T1000 (cell line): Measurements from ENCODE around the gene ARID4B.
"Not testable (repeated sequence)": the region's sequence is repeated elsewhere in the genome, so short reads cannot be mapped to it uniquely, and the experiment has no call there.

Experiments used
- DNase-seq: peaks from one replicate; lab custom pipeline; 2025; ENCODE audit warnings: mixed read lengths; lab: John Stamatoyannopoulos, UW

ARID4B gene

DNA sequence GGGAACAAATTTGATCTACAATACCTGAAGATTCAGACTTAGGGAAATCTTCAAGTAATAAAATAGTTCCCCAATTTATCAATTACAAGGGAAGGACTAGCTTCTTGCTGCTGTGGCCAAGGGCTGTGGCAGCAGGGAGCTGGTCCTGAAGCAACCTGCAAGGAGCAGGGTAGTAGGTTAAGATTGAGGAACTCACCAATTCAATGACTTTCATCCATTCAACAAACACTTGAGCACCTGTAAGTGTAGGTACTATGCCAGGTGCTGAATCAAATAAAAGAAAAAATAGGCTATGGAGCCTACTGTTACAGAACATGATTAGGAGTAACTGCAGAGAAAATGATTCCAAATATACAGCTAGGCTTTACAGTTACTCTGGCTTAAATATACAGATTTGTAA lies 102.7 kb downstream of the ARID4B start:
- no peak for DNase-seq

DNA sequence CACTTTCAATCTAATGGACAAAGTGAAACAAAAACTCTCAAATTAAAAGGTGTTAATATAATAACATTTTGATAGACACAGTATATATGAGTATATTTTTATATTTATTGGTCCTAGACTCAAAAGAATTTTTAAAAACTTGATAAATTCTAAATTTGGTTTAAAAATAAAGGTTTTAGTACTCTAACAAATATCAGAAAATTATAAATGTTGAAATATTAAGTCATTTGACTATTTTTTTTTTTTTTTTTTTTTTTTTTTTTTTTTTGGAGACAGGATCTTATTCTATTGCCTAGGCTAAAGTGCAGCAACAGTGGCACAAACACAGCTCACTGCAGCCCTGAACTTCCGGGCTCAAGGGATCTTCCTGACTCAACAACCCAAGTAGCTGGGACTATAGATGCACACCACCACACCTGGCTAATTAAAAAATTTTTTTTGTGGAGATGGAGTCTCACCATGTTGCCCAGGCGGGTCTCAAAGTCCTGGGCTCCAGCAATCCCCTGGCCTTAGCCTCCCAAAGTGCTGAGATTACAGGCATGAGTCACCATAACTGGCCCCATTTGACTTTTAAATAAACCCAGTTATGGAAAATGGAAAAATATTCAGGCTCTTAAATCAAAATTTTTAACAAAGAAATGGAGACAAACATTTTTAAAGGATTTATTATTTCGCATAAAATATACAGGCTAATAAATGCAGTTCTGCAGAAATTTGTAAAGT lies 106.2 kb downstream of the ARID4B start:
- DNase-seq: no peak

DNA sequence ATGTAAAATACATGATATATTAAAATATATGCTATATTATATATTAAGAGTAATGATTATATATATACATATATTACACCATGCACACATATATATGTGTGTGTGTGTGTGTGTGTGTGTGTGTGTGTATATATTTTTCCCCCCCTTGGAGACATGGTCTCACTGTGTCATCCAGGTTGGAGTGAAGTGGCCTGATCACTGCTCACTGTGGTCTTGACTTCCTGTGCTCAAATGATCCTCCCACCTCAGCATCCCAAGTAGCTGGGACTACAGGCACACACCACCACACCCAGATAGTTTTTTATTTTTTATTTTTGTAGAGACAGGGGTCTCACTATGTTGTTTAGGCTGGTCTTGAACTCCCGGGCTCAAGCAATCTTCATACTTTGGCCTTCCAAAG lies 112.5 kb downstream of the ARID4B start:
- DNase-seq: no peak

DNA sequence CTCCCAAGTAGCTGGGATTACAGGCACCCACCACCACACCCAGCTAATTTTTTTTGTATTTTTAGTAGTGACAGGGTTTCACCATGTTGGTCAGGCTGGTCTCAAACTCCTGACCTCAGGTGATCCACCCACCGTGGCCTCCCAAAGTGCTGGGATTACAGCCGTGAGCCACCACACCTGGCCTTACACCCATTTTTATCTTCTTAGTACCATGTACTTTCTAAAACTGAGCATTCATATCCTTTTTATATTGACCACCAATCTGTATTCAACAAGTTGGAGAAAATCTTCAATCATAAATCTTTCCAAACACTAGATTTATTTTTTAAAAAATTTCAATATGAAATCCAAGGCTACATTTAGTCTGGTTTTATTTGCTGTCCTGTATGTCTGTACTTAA lies 113.0 kb downstream of the ARID4B start:
- not testable (repeated sequence) for DNase-seq

DNA sequence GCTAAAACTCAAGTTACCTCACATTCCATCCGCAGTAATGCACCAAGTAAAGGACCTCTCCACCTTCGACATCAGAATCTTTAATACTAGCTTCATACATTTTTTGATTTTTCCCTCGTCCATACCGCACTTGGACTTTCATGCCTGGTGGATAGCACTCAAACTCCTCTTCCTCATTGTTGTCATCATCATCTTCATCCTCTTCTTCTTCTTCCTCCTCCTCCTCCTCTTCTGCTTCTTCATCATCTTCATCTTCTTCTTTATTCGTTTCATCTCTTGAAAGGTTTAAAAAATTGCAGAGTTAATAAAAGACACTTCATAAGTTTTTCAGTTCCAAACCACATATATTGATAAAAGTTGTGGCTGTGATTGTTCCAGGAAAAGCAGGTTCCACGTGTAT lies 114.2 kb downstream of the ARID4B start:
- DNase-seq: no peak

DNA sequence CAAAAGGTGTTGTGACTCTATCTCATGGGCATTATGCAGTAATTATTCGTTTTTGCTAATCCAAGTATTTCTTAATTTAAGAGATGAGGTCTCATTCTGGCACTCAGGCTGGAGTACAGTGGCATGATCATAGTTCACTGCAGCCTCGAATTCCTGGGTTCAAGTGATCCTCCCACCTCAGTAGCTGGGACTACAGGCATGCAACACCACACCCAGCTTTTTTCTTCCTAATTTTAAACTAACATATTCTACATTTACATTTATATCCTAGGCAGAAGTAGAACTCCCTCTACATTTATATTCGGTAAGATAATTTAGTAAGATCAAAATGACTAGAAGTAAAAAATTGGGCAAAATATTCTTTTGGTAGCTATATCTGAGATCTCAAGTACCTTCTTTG lies 116.5 kb downstream of the ARID4B start:
- DNase-seq: no peak

DNA sequence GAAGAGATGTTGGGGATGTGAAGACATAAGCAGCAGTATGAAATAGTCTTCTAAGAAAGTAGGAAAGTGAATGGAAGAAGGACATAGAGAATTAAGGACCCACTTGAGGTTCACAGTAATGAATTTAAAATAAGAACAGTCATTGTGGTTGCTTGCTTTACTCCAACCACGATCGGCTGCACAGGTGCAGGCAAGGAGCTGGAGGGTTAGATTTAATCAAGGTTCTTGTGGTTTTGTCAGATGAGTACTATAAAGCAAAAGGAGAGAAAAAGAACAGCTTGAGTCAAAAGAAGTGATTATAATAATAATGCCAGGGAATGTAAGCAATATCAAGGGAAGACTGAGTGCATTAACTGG lies 120.8 kb downstream of the ARID4B start:
- DNase-seq: no peak

DNA sequence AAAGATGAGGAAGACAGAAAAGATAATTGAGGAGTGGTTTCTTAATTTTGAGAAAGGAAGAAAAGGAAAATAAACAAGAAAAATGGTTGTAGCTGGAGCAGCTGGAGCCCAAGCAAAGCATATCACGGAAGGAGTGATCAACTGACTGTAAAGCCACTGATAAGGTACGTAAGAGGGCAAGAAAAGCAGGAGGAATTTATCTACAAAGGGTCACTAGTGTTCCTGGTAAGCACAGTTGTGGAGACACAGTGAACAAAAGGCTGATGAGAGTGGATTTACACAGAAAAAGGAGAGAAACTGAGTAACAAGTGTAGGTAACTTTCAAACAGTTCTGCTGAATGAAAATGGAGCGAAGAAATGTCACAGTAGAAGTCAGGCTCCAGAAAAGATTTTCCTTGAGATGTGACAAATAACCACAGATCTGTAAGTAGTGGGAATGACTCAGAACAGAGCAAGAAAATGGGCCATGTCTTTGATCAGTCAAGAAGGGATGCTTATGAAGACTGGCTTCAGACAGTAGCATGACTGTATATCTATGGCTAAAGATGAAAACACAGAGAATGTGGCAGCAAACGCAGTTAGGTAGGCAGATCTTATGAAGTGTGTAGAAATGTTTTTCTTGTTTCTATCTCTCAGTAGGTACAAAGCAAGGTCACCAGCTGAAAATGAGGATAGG lies 121.3 kb downstream of the ARID4B start:
- DNase-seq: no peak

DNA sequence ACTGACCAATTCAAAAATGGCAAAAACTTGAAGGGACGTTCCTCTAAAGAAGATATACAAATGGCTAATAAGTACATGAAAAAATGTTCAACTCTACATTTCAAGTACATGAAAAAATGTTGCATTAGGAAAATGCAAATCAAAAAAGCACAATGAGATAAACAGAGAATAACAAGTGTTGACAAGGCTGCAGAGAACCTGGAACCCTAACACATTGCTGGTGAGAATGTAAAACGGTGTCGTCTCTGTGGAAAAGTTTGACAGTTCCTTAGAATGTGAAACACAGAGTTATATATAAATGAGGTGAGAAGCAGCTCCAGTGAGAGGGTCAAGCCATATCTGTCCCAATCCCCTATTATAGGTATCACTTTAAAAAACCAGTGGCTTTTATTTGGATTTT lies 122.3 kb downstream of the ARID4B start:
- DNase-seq: no peak

DNA sequence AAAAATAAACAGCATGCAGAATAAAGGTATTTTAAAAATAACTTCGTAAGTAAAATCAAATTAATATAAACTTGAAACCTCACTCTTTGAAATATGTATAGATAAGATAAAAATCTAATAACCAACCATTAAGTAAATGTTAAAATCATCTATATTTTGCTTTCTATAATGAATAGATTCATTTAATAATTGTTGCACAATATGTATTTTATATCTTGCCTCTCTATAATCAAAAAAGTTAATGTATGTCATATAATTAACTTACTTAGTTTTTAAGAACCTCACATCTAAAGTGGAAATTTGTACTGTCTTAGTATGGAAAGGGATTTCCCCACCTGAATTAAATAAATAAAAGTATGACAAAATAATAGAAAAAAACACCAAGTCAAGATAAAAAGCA lies 124.6 kb downstream of the ARID4B start:
- no peak for DNase-seq

DNA sequence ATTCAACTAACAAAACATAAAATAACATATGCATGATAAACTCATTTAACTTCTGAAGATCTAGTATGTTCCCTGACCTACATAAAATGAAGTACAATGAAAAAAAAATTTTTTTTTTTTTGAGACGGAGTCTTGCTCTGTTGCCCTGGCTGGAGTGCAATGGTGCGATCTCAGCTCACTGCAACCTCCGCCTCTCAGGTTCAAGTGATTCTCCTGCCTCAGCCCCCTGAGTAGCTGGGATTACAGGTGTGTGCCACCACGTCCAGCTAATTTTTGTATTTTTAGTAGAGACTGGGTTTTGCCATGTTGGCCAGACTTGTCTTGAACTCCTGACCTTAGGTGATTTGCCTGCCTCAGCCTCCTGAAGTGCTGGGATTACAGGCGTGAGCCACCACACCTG lies 125.5 kb downstream of the ARID4B start:
- not testable (repeated sequence) for DNase-seq

DNA sequence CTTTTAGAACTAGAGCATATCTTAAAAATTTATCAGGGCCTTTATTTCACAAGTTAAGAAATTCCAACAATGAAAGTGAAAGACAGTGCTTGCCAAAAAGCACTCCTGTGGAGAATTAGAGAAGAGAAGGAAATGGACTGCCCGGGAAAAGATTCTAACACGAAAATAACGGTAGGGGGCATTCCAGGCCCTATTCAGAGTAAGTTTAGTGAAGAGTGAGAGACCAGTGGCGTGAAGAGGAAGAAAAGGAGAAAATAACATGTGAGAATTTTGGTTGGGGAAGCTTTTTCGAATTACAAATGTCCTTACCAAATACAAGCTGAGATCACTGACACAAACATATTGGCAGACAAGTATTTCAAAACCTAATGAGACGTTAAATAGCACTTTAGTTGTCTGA lies 128.5 kb downstream of the ARID4B start:
- DNase-seq: no peak

DNA sequence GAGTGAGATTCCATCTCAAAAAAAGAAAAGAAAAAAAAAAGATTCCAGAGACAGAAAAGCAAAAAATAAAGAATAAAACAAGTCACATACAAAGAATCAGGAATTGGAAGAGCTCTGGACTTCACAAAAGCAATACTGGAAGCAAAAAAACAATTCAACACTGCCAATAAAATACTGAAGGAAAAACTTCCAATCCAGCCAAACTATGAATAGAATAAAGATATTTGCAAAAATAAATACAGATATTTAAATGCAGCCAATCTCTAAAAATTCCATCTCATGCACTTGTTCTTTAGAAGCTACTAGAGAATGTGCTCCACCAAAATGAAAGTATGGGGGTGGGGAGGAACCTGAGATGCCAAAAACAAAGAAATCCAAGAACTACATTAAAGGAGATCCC lies 137.5 kb downstream of the ARID4B start:
- no peak for DNase-seq

DNA sequence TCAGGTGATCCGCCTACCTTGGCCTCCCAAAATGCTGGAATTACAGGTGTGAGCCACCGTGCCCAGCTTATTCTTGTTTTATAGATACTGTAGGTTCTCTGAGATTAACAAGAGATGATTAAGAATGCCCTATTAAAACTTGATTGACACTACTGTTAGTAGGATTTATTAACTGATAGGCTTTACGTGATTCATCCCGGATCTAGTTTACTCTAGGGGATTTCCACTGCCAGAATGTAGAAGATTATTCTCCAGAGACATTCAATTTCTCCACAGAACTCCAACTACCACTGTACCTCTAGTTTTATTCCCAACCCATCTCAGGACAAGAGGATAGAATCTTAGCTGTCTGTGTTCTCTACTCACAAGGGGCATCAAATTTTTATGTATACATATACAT lies 140.7 kb downstream of the ARID4B start:
- DNase-seq: no peak

DNA sequence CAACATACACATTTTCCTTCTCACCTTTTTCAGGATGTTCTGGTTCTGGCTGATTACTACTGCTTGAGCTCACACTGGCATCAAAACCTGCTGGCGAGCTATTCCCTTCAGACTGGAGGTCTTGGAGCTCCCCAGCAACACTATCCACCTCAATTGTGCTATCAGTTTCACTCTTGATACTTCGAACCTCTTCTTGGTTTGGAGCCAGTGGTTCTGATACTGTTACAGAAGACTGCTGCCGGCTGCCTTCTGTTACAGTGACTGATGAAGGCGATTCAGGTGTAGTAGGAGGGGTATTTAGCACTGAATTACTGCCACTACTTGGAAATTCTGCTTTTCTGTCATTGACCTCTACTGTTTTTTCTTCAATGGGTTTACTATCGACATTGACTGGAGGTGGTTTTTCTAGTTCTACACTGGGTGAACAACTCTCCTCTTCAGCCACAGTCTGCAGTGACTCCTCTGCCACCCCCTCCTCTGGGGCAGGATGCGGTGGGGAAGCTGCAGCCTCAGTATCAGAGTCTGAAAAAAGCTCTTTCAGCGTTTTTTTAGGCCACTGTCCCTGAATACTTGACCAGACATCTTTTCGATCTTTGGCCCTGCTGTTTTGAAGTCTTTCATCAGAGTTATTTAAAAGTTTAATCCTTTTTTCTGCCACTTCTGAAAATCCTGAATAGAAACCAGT lies 146.3 kb downstream of the ARID4B start:
- no peak for DNase-seq

DNA sequence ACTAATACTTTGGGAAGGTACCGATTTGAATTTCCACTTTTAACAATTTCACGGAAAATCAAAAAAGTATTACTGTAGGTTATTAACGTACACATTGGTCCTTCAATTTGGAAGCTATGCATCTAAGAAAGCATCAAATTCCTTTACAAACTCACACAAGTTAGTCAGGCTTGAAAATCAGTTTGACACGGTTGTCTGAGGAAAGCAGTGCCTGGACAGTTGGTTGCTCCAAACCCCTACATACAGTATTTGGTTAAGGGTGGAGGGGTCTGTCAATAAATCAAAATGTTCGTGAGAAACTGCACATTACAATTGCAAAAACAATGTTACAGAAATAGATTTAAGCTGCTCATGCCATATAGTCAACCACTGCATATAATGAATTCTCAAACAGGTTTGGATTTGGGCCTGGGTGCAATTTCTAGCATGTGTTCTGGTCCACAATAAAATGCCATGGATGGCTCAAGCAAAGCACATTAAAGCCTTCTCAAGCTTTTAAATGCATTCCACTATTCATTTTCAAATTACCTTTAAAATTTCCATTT lies 147.0 kb downstream of the ARID4B start:
- no peak for DNase-seq

DNA sequence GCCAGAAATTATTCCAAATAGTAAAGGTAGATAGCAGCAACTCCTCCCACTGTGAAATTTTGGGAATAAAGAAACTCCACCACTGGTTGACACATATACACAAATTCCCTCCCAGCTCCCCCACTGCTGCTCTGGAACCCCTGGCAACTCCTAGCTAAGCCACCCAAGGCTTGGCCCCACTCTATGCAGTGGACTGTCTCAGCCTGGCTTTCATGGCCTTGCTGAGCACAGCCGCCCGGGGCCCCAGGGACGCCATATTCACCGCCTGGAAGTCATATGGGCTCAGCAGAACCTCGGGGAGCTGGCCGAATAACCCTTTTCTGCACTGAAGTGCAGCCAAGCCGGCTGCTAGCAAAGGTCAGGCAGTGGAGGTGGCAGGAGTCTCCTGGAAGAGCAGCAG lies 151.5 kb downstream of the ARID4B start:
- DNase-seq: no peak

DNA sequence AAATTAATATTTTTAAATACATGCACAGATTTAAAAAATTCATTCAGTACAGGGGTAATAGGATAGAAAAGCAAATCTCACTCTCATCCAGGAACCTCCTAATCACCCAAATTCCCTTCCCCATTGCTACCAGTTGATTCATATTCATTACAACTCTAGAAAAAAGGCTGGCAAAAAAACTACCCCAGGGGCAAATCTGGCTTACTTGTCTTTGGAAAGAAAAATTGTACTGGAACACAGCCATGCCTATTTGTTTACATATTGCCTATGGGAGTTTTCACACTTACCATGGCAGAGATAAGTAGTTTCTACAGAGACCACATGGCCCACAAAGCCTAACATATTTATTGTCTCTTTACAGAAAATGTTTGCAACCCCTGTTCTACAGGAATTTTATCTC lies 158.0 kb downstream of the ARID4B start:
- no peak for DNase-seq

DNA sequence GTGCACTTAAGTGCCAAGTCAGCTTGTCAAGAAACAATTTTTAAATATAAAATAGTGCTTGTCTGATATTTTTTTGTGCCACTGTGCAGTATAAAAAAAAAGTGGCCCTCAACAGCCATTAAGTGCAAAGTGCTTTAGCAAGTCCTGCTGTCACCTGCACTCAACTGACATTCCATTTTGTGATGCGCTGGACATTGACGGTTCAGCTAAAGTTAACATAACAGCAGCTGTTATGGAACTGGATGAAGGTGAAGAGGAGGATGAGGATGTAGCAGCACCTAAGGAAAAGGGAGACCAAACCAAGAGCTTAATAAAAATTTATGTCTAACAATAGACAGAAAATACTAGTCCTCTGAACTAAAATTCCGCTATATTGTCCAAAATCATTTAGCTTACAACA lies 159.6 kb downstream of the ARID4B start:
- DNase-seq: no peak

DNA sequence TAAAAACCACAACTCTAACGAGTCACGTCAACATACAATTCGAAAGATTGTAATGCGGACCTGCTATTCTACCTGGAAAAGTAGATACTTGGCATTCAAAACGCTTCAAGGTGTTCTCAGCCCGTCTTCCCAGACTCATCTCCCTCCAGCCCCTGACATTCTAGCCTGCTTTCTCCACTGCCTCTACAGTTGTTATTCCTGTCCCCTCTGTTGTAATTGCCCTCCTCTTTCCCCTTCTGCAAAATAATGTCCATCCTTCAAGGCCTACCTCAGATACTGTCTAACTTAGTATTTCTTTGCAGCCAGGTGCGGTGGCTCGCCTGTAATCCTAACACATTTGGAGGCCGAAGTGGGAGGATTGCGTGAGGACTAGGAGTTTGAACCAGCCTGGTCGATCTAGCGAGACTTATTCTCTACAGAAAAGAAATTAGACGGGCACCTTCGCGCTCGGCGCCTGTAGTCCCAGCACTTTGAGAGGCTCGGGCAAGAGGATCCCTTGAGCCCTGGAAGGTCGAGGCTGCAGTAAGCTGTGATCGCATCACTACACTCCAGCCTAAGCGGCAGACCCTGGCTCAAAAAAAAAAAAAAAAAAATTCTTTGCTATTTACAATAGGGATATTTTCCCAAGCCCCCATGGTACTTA lies 166.2 kb downstream of the ARID4B start:
- no peak for DNase-seq

DNA sequence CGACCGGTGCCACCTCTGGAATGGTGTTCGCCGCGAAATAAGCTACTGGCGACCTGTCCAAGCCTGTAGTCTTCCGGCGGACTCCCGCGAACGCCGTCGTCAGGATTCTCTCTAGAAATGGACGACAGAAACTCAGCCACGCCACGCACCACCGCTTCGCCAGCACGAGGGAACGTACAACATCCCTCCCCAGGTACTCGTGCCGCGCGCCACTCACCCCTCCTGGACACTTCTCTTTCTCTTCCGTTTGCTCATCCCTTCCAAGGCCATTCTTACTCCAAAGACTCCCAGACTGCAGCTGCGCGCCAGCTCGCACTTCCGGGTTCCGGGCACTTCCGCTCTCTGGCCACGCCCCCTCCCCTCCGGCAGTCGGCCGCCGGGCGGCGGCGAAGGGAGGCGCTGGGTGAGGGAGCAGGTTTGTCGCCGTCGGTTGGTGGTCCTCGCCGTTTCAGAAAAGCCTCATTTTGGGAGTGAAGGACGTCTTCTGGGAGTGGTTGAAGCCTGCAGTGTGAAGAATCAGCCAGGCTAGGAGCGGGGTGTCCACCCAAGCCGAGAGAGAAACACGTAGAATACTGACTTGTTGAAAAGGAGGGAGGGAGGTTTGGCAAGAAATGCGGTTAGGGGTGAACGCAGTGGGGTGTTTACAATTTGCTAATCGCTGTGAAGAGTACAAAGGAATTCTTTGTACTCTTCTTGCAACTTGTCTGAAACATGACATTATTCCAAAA lies 166.9 kb downstream of the ARID4B start, which contains the start of gene RBM34:
Gene RBM34, minus strand, starts transcription at position 294 of the 728 bp plus-strand sequence. Its CDS starts 24 bp downstream, at position 270.
- peak; percentile 78 for DNase-seq
